ENCODE measurements around the gene NCBP3.
"Not testable (repeated sequence)": the region's sequence is repeated elsewhere in the genome, so short reads cannot be mapped to it uniquely, and the experiment has no call there.

Gene NCBP3

GRCh38 chr17:3851461-3852100 lies 5.5 kb upstream of the NCBP3 start:
- DNase-seq = no peak

DNA sequence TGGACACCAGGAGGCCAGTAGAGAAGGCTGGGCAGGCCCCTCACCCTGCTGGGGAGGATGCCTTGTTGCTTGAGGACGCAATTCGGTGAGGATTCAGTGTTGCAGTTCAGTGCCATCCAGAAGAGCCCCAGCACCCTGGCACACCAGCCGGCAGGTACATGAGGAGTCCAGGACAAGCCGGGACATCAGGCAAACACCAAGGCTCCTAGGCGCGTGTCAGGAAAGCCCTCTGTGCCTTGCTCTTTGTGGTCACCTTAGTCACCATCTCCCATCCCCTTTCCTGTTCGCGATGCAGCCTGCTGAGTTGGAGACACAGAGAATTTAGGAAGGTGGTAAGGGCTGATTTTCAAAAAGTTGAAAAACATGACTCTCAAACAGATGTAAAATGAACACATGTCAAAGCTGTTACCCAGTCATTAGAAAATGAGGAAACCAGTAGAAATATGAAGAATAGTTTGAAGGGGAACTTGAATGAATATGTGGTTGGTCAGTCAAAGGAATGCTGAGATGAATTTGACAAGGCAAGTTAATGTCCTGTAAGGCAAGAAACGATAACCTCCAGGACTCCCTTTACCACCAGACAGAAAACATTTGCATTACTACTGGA lies 2.3 kb upstream of the NCBP3 start:
- DNase-seq = no peak

- no peak for DNase-seq
These were observed 1.2 kb upstream of the NCBP3 start for GRCh38 chr17:3847165-3847670.

DNA sequence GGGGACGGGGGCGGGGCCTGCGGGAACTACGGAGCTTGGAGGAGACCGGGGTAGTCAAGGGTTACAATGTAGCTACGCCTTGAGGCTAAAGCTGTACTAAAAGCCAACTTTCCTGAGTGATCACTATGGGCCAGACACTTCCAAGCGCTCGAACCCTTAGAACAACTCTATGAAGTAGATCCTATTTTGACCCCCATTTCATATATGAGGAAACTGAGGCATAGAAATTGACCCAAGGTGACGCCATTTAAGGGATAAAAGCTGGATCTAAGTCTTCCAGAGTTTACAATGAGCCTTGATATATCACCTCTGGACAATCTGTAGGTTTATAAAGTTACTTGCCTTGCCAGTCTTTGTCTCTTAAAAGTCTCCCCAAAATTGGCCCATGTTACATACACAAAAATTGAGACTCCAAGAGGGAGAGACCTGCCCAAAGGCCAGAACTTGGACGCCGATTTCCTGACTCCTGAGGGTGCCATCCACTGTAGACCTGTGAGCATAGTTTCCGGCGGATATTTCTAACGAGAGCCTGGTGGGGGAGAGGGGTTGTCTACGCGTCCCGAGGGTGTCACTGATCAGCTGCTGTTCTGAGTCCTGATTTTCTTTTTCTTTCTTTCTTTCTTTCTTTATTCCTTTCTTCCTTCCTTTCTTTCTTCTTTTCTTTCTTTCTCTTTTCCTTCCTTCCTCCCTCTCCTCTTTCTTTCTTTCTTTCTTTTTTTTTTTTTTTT lies 555 bp upstream of the NCBP3 start:
- DNase-seq = no peak

DNA sequence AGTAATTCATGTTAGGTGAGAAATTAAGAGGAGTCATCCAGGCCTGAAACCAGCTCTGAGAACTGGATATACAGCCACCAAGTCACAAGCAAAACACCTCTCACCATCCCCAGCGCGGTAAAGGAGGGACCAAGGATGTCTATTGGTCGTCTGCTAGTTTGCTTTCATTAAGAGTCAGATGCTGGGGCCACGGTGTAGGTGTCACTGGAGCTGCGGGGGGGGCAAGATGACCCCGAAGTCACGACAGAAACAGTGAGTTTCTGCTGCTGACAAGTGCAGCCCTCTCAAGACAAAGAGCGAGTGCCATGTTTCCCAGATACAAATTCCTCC lies 790 bp downstream of the NCBP3 start:
- no peak for DNase-seq

DNA sequence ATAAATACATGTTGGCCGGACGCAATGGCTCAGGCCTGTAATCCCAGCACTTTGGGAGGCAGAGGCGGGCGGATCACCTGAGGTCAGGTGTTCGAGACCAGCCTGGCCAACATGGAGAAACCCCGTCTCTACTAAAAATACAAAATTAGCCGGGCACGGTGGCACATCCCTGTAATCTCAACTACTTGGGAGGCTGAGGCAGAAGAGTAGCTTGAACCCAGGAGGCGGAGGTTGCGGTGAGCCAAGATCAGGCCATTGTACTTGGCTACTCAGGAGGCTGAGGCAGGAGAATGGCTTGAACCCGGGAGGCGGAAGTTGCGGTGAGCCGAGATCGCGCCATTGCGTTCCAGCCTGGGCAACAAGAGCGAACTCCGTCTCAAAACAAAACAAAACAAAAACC lies 1.5 kb downstream of the NCBP3 start:
- DNase-seq = not testable (repeated sequence)

DNA sequence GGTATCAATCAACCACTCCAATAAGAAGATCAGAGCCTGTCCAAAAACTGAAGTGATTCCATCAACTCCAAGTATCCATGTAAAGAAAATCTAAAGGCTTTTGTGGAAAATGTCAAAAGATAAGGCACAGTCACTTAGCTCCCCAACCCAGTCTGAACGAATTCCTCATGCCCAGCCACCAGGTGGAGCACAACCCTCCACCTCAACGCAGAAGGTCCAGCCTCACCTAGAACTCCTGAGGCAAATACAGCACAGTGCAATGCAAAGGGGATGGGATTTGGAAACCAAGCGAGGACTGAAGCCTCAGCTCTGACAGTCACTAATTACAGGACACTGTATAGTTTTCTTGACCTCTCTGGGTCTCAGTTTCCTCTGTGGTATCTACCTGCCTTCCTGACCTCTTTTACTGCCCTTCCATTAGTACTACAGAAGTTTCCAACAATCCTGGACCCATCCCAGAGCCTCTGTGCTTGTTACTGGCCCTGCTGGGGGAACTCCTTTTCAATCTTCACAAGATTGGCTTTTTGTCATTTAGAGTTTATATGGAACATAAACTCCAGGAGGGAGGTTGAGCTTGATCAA lies 2.0 kb downstream of the NCBP3 start:
- DNase-seq = no peak

DNA sequence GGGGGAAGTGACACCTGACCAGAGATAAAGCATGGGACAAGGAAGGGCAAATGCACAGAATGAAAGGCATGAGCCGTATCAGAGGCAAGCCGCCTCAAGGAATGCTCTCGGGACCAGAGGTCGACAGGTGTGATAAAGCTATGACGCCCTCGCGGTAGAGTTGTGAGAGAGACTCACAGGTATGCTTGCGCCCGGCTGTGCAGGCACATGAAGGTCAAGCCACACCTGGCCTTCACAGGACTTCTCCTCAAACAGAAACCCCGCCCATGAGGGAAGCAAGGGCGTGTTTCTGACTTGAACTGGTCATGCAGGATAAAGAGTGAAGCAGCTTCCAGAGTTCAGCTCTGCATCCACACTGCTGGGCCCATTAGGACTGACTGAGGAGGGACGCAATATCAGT lies 7.8 kb downstream of the NCBP3 start:
- no peak for DNase-seq

GRCh38 chr17:3836551-3836950 lies 9.5 kb downstream of the NCBP3 start:
- no peak for DNase-seq

DNA sequence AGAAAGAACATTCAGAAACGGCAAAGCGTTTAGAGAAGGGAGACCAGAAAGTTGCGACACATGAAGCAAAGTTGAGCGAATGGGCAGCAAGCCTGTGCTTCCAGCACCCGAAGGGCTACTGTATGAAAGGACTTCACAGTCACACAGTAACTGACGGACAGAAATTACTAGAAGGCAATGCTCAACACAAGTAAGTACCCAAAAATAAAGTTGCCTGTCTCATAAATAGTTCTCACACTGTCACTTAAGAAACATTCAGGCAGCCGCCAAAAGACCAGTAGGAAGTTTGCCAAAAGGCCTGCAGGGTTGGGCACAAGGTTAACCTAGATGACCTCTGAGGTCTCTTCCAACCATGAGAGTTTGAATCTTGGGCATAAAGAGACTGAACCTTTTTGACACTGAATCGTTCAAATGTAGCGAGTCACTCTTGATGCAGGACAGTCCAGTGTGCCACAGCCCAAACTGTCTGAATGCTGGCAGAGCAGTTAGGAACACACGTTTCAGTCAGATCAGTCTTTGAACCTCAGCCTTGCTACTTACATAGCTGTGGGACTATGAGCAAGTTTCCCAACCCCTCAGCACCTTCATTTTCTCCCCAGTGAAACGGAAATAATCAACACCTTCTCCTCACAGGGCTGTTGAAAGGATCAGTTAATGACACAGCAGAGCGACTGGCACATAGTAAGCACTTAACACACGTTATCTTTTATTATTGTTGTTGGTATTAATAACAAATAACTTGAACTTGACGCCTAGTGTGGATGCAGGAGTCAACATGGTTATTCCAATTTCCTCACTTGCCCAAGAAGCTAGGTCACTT lies 10.4 kb downstream of the NCBP3 start:
- DNase-seq = no peak

GRCh38 chr17:3834811-3835210 lies 11.2 kb downstream of the NCBP3 start:
- no peak for DNase-seq

GRCh38 chr17:3828852-3829232 lies 17.2 kb downstream of the NCBP3 start:
- no peak for DNase-seq

DNA sequence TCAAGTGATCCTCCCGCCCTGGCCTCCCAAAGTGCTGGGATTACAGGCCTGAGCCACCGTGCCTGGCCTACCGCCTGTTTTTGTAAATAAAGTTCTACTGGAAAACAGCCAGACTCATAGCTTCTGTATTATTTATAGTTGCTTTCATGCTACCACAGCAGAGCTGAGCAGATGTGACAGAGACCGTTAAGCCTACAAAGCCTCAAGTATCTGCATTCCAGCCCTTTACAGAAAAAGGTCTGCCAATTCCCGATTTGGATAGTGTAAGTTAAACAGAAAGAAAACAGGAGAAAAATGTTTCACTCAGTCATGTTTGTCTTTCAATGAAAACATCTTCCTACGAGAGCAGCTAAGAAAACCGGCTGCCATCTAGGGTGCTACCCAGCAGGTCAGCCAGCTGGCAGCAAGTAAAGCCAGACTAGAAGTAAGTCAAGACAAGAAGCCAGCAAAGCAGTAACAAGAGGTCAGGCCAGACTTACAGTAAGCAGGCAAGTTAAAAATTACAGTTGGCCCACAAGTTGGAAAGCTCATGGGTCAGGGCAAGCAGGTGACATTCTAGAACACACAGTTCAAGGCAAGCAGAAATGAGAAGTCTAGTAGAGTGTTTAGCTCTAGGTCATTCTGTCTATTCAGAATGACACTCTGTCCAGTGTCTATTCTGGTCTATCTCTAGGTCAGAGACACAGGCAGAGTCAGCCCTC lies 17.7 kb downstream of the NCBP3 start:
- DNase-seq = no peak

DNA sequence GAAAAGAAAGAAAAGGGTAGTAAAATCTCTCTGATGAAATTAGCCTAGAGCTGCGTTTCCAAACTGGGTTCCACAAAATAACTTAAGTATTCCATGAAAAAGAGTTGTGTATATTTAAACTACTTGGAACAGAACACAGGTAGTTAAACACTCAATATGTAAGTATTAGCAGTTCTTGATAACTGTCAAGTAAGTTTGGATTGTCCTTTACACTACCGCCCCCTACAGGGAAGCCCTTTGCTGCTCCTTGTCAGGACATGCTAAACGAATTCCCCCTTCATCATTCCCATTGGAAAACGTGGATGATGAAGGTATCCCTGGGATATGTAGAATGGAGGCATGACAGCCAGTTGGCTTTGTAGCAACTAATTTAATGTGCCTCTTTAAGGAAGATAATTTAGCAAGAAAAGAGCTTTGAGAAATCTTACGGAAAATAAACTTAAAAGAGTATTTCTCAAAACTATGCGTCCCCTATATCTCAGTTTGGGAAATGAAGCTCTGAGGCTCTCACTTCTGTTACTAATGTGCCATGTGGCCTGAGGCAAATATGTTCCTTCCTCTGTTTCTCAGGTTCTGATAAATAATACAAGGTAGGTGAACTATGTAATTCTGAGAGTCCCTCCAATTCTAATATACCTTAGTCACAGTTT lies 18.8 kb downstream of the NCBP3 start:
- peak in 33 of 56 donors; percentile 2 to 87 (median 34) for DNase-seq

- DNase-seq = no peak
These were observed 19.9 kb downstream of the NCBP3 start for GRCh38 chr17:3826191-3826590.

DNA sequence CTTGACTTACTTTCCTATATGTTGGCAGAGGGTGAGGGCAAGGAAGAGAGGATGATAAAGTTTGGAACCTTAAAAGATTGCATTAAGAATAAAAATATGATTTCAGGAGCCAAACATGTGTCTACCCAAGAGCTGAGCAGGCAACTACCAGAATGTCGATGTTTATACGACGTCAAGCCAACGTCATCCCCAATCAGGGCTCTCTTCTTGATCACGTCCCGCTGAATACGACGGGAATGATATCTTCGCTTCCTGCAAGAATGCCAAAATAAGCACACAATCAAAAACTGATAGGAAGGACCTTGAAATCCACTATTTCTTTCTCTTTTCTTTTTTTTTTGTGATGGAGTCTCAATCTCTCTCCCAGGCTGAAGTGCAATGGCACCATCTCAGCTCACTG lies 24.9 kb downstream of the NCBP3 start:
- DNase-seq = no peak

DNA sequence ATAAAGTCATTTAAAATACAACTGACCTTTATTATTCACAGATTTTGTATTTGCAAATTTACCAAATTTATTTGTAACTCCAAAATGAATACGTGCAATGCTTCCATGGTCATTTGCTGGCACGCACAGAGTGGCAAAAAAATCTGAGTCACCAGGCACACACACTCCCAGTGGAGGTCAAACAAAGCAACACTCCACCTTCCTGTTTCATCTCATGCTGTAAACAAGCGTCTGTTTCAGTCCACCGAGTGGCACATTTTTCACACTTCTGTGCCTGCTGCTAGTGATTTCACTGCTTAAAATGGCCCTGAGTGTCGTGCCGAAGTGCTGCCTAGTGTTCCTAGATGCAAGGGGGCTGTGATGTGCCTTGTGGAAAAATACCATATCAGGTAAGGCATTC lies 27.3 kb downstream of the NCBP3 start:
- peak in 2 of 56 donors; percentile 15 to 19 for DNase-seq

- DNase-seq = peak in 3 of 56 donors; percentile 10 to 22 (median 18)
These were observed 28.0 kb downstream of the NCBP3 start for GRCh38 chr17:3817851-3818605.

- DNase-seq = no peak
These were observed 30.1 kb downstream of the NCBP3 start for GRCh38 chr17:3815925-3816324.

DNA sequence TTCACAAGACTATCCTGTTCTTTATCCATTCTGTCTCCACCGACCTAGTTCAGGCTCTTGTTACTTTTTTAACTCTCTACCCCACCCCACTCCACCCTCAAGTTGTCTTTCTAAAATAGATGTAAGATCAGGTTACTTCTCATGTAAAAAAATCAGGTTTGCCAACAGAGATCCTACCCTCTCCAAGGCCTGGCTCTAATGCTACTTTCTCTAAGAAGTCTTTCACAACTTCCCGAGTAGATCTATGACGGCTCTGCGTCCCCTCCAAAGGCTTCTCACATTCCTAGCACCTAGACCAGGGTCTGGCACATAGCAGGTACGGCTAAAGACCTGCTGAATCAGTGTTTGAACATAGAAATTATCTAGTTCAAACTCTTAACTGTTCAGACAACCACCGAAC lies 30.9 kb downstream of the NCBP3 start:
- DNase-seq = no peak

Measured in amygdala (tissue), 56 donors.